Measurements from ENCODE around the gene TNRC6A.
"Not testable (repeated sequence)": the region's sequence is repeated elsewhere in the genome, so short reads cannot be mapped to it uniquely, and the experiment has no call there.

TNRC6A gene

GRCh38 chr16:24758373-24758772 lies 28.9 kb downstream of the TNRC6A start:
- DNase-seq (ENCODE audit: low read depth in 3 of 3), result no peak

GRCh38 chr16:24759006-24759405 lies 29.6 kb downstream of the TNRC6A start:
- DNase-seq (ENCODE audit: low read depth in 3 of 3), result no peak

GRCh38 chr16:24761526-24761925 lies 32.1 kb downstream of the TNRC6A start:
- DNase-seq (ENCODE audit: low read depth in 3 of 3), result no peak

- no peak for DNase-seq (ENCODE audit: low read depth in 3 of 3)
These were observed 35.5 kb downstream of the TNRC6A start for GRCh38 chr16:24764916-24765315.

- DNase-seq (ENCODE audit: low read depth in 3 of 3), result no peak
These were observed 36.6 kb downstream of the TNRC6A start for GRCh38 chr16:24766057-24766456.

GRCh38 chr16:24769806-24770205 lies 40.4 kb downstream of the TNRC6A start:
- DNase-seq (ENCODE audit: low read depth in 3 of 3), result no peak

GRCh38 chr16:24771132-24771778 lies 41.8 kb downstream of the TNRC6A start:
- DNase-seq (ENCODE audit: low read depth in 3 of 3), result no peak

- DNase-seq (ENCODE audit: low read depth in 3 of 3), result no peak
These were observed 42.3 kb downstream of the TNRC6A start for GRCh38 chr16:24771779-24772157.

- DNase-seq (ENCODE audit: low read depth in 3 of 3), result no peak
These were observed 44.4 kb downstream of the TNRC6A start for GRCh38 chr16:24773771-24774427.

GRCh38 chr16:24774510-24774909 lies 45.1 kb downstream of the TNRC6A start:
- DNase-seq (ENCODE audit: low read depth in 3 of 3), result no peak

GRCh38 chr16:24775455-24775854 lies 46.0 kb downstream of the TNRC6A start:
- no peak for DNase-seq (ENCODE audit: low read depth in 3 of 3)

GRCh38 chr16:24776501-24777220 lies 47.2 kb downstream of the TNRC6A start:
- DNase-seq (ENCODE audit: low read depth in 3 of 3), result no peak

- no peak for DNase-seq (ENCODE audit: low read depth in 3 of 3)
These were observed 49.2 kb downstream of the TNRC6A start for GRCh38 chr16:24778671-24779070.

GRCh38 chr16:24781256-24781655 lies 51.8 kb downstream of the TNRC6A start:
- DNase-seq (ENCODE audit: low read depth in 3 of 3), result no peak

- DNase-seq (ENCODE audit: low read depth in 3 of 3), result no peak
These were observed 54.7 kb downstream of the TNRC6A start for GRCh38 chr16:24784121-24784520.

GRCh38 chr16:24789881-24790280 lies 60.4 kb downstream of the TNRC6A start:
- no peak for DNase-seq (ENCODE audit: low read depth in 3 of 3)

GRCh38 chr16:24800586-24800985 lies 71.1 kb downstream of the TNRC6A start:
- DNase-seq (ENCODE audit: low read depth in 3 of 3), result no peak

GRCh38 chr16:24801761-24802302 lies 72.4 kb downstream of the TNRC6A start:
- no peak for DNase-seq (ENCODE audit: low read depth in 3 of 3)

GRCh38 chr16:24805484-24805883 lies 76.0 kb downstream of the TNRC6A start:
- DNase-seq (ENCODE audit: low read depth in 3 of 3), result no peak

- no peak for DNase-seq (ENCODE audit: low read depth in 3 of 3)
These were observed 77.8 kb downstream of the TNRC6A start for GRCh38 chr16:24807301-24807700.

- DNase-seq (ENCODE audit: low read depth in 3 of 3), result no peak
These were observed 81.7 kb downstream of the TNRC6A start for GRCh38 chr16:24810951-24811843.

- not testable (repeated sequence) for DNase-seq (ENCODE audit: low read depth in 3 of 3)
These were observed 83.4 kb downstream of the TNRC6A start for GRCh38 chr16:24812813-24813212.
